Breast epithelium (tissue), 3 donors: ENCODE measurements around the gene RPRM.

Experiments used
- CTCF ChIP-seq, 3 donors: fragments of 450-650 bp; IDR thresholded peaks; one replicate each; pipeline ENCODE4 v1.5.1; 2016 to 2017; ENCODE audit warnings: antibody characterized with exemption in 3 of 3, mild to moderate bottlenecking in 3 of 3, moderate library complexity in 3 of 3
- POLR2A ChIP-seq: fragments of 450-650 bp; IDR thresholded peaks from one replicate; pipeline ENCODE4 v1.6.1; 2016; ENCODE audit warnings: antibody characterized with exemption, mild to moderate bottlenecking, moderate library complexity
- POLR2AphosphoS5 ChIP-seq, 3 donors: sonication (generic); formaldehyde crosslinking; IDR thresholded peaks; one replicate each; pipeline ENCODE4 v1.6.1; 2017; ENCODE audit warnings: antibody characterized with exemption in 3 of 3

DNA sequence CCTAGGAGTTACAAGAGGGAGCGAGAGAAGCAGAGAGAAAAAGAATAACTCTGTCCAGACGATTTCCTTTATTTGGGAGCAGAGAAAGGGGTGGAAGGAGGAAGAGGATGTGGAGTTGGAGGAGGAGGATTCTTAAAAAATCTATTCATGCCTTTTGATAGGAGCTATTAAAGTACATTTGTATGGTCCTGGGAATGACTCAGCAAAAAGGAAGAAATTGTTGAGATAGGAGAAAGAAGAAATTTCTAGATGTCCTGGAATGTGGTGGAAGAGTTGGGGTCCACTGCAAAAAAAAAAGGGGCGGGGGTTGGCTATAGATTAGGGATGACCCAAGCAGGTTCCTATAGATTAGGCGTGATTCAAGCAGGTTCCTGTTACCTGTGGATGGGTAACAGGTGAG, 32.4 kb upstream of the RPRM start:
- TF ChIP-seq CTCF (IDR thresholded peaks at IDR 0.05) (no peak), POLR2AphosphoS5 (IDR thresholded peaks at IDR 0.05) (no peak), POLR2A (no peak)
